HL-60/S4 treated with phorbol 12-myristate 13-acetate at 8.2 ng/mL for 4 days and 3 days (cell line): ENCODE measurements around the gene OR8A1.

Experiments
- in situ Hi-C: fragments of 300-500 bp; cut with MboI; formaldehyde crosslinking; loops from 2 replicates; pipeline ENCODE4 v1.15.0; 2022; ENCODE audit warnings: low sequenced_read_pairs

OR8A1 gene

GRCh38 chr11:124569697-124570096 lies at the start of gene OR8A1:
Gene OR8A1 (plus strand): TSS chr11:124569997. CDS start chr11:124570120, 123 bp downstream.
- in situ Hi-C loops, result no loop called here

GRCh38 chr11:124520550-124520854 lies 49.3 kb upstream of the OR8A1 start:
- in situ Hi-C loops, result no loop called here

GRCh38 chr11:124533626-124534025 lies 36.2 kb upstream of the OR8A1 start:
- in situ Hi-C loops, result no loop called here

- in situ Hi-C loops, result no loop called here
Observed at GRCh38 chr11:124534051-124534450, 35.7 kb upstream of the OR8A1 start.

- in situ Hi-C loops, result no loop called here
Observed at GRCh38 chr11:124535552-124536232, 34.1 kb upstream of the OR8A1 start.

- in situ Hi-C loops, result no loop called here
Observed at GRCh38 chr11:124536520-124536919, 33.3 kb upstream of the OR8A1 start.

GRCh38 chr11:124538019-124538418 lies 31.8 kb upstream of the OR8A1 start:
- in situ Hi-C loops, result no loop called here

- in situ Hi-C loops, result no loop called here
Observed at GRCh38 chr11:124541204-124541603, 28.6 kb upstream of the OR8A1 start.

- in situ Hi-C loops, result no loop called here
Observed at GRCh38 chr11:124543145-124543544, 26.7 kb upstream of the OR8A1 start.

- in situ Hi-C loops, result no loop called here
Observed at GRCh38 chr11:124543554-124543953, 26.2 kb upstream of the OR8A1 start, which contains the start of gene OR8B12. Gene OR8B12 (minus strand): TSS chr11:124543654. CDS start chr11:124543654, 0 bp downstream.

- in situ Hi-C loops, result no loop called here
Observed at GRCh38 chr11:124551189-124551588, 18.6 kb upstream of the OR8A1 start.

- in situ Hi-C loops, result no loop called here
Observed at GRCh38 chr11:124551987-124552386, 17.8 kb upstream of the OR8A1 start.

- in situ Hi-C loops, result no loop called here
Observed at GRCh38 chr11:124556828-124557227, 13.0 kb upstream of the OR8A1 start.

GRCh38 chr11:124570160-124570559 lies 363 bp downstream of the OR8A1 start:
- in situ Hi-C loops, result no loop called here

GRCh38 chr11:124577716-124578427 lies 8.1 kb downstream of the OR8A1 start:
- in situ Hi-C loops, result loop anchor here (25.0 kb wide), 2 partner anchors 166 to 516 kb away; partner anchors contain the start of gene OR8B4

- in situ Hi-C loops, result loop anchor here (25.0 kb wide), 2 partner anchors 166 to 516 kb away; partner anchors contain the start of gene OR8B4
Observed at GRCh38 chr11:124578761-124579160, 9.0 kb downstream of the OR8A1 start.

GRCh38 chr11:124581817-124582216 lies 12.0 kb downstream of the OR8A1 start:
- in situ Hi-C loops, result loop anchor here (25.0 kb wide), 2 partner anchors 170 to 520 kb away; partner anchors contain the start of gene OR8B4

- in situ Hi-C loops, result loop anchor here (25.0 kb wide), 2 partner anchors 170 to 520 kb away; partner anchors contain the start of gene OR8B4
Observed at GRCh38 chr11:124582565-124582964, 12.8 kb downstream of the OR8A1 start.

- in situ Hi-C loops, result loop anchor here (25.0 kb wide), 2 partner anchors 171 to 521 kb away; partner anchors contain the start of gene OR8B4
Observed at GRCh38 chr11:124583781-124584180, 14.0 kb downstream of the OR8A1 start.

- in situ Hi-C loops, result loop anchor here (25.0 kb wide), 2 partner anchors 173 to 523 kb away; partner anchors contain the start of gene OR8B4
Observed at GRCh38 chr11:124584681-124585372, 15.0 kb downstream of the OR8A1 start.

- in situ Hi-C loops, result loop anchor here (25.0 kb wide), 2 partner anchors 174 to 524 kb away; partner anchors contain the start of gene OR8B4
Observed at GRCh38 chr11:124586238-124586860, 16.6 kb downstream of the OR8A1 start.
